Ishikawa (cell line): Measurements from ENCODE around the gene MTG1.

Experiments
- CEBPB ChIP-seq: IDR thresholded peaks from 2 replicates; pipeline ENCODE4 v1.6.1; 2012
- CREB1 ChIP-seq: IDR thresholded peaks from 2 replicates; pipeline ENCODE4 v1.6.1; 2012; ENCODE audit warnings: low read depth
- EGR1 ChIP-seq: IDR thresholded peaks from 2 replicates; pipeline ENCODE4 v1.6.1; 2012
- EP300 ChIP-seq: IDR thresholded peaks from 2 replicates; pipeline ENCODE4 v1.6.1; 2012; ENCODE audit warnings: borderline replicate concordance
- FOXM1 ChIP-seq: IDR thresholded peaks from 2 replicates; pipeline ENCODE4 v1.6.1; 2012; ENCODE audit warnings: low read depth, borderline replicate concordance
- MAX ChIP-seq: IDR thresholded peaks from 2 replicates; pipeline ENCODE4 v1.6.1; 2012
- NFIC ChIP-seq: IDR thresholded peaks from 2 replicates; pipeline ENCODE4 v1.6.1; 2012
- RAD21 ChIP-seq: IDR thresholded peaks from 2 replicates; pipeline ENCODE4 v1.6.1; 2012; ENCODE audit warnings: low read depth
- REST ChIP-seq: IDR thresholded peaks from 2 replicates; pipeline ENCODE4 v1.6.1; 2012; ENCODE audit warnings: low read depth, mild to moderate bottlenecking
- TAF1 ChIP-seq: IDR thresholded peaks from 2 replicates; pipeline ENCODE4 v1.6.1; 2012; ENCODE audit warnings: low read depth, mild to moderate bottlenecking
- TCF12 ChIP-seq: IDR thresholded peaks from 2 replicates; pipeline ENCODE4 v1.6.1; 2012; ENCODE audit warnings: low read depth
- TEAD4 ChIP-seq: IDR thresholded peaks from 2 replicates; pipeline ENCODE4 v1.6.1; 2012
- USF1 ChIP-seq: IDR thresholded peaks from 2 replicates; pipeline ENCODE4 v1.6.1; 2012
- YY1 ChIP-seq: IDR thresholded peaks from 2 replicates; pipeline ENCODE4 v1.6.1; 2012; ENCODE audit warnings: low read depth
- ZBTB7A ChIP-seq: IDR thresholded peaks from 2 replicates; pipeline ENCODE4 v1.6.1; 2012; ENCODE audit warnings: low read depth

MTG1 gene

GRCh38 chr10:133368153-133368552, 25.8 kb upstream of the MTG1 start:
- no peak for TF ChIP-seq YY1
- TF ChIP-seq EP300 = no peak
- TF ChIP-seq RAD21 = no peak
- no peak for TF ChIP-seq TCF12
- no peak for TF ChIP-seq FOXM1
- no peak for TF ChIP-seq USF1
- no peak for TF ChIP-seq NFIC
- no peak for TF ChIP-seq ZBTB7A
- no peak for TF ChIP-seq CEBPB

- TF ChIP-seq YY1 = no peak
- no peak for TF ChIP-seq CEBPB
- no peak for TF ChIP-seq ZBTB7A
- TF ChIP-seq NFIC = no peak
- no peak for TF ChIP-seq TCF12
- no peak for TF ChIP-seq EGR1
- TF ChIP-seq TEAD4 = no peak
Observed at GRCh38 chr10:133370030-133370786, 23.7 kb upstream of the MTG1 start.

GRCh38 chr10:133372507-133372906, 21.4 kb upstream of the MTG1 start:
- TF ChIP-seq REST (no peak), USF1 (no peak), NFIC (peak; percentile 26; the same call in 1 of the 2 replicates)

- TF ChIP-seq CREB1 = no peak
- TF ChIP-seq CEBPB = no peak; the same call in 1 of the 2 replicates
- peak; percentile 27; the same call in 1 of the 2 replicates for TF ChIP-seq EGR1
- TF ChIP-seq YY1 = peak; percentile 95
- TF ChIP-seq ZBTB7A = peak; percentile 70
- TF ChIP-seq RAD21 = no peak
- TF ChIP-seq TCF12 = peak; percentile 24; the same call in 1 of the 2 replicates
- no peak for TF ChIP-seq NFIC
- no peak for TF ChIP-seq EP300
- TF ChIP-seq FOXM1 = no peak
- peak; percentile 94 for TF ChIP-seq TAF1
- peak; percentile 68 for TF ChIP-seq MAX
- TF ChIP-seq USF1 = peak; percentile 30; the same call in 1 of the 2 replicates
- TF ChIP-seq TEAD4 = no peak
- TF ChIP-seq REST = no peak
Observed at GRCh38 chr10:133373174-133374090, 20.5 kb upstream of the MTG1 start, which contains the start of gene ECHS1. TSS of gene ECHS1 (minus strand) at chr10:133373354. CDS start at chr10:133373333, 21 bp downstream.

GRCh38 chr10:133375357-133376115, 18.4 kb upstream of the MTG1 start:
- TF ChIP-seq CEBPB (no peak), YY1 (no peak), RAD21 (no peak), ZBTB7A (no peak), TCF12 (no peak), NFIC (no peak), MAX (no peak), FOXM1 (no peak), USF1 (no peak)
